Lung (tissue), 12 donors: ENCODE data around the gene SLC26A1. TPM values are rescaled to one million over a fixed set of nuclear protein-coding genes. Genes with fewer than 3 reads are reported as not detected.
A peak's percentile ranks its signal among the peaks of the same experiment; 100 is the strongest.

ENCODE experiments used
- ATAC-seq: fragments of 200-7000 bp; cut with Tn5 transposase; one replicate; pipeline ENCODE4 v1.9.1; 2020; ENCODE audit warnings: moderate number of reproducible peaks; ENCODE audit not compliant: insufficient read depth, low FRiP score
- DNase-seq, 3 donors: peaks; one replicate each; pipeline ENCODE4 v3.0.0-alpha.2; 2013 to 2017
- H3K27ac ChIP-seq, 2 donors: one replicate each; pipeline ENCODE4 v1.5.1; 2013; ENCODE audit warnings: mild to moderate bottlenecking in 2 of 2, moderate library complexity in 2 of 2, control low read depth in 1 of 2, inconsistent platforms in 1 of 2, low read depth in 1 of 2, low read length in 1 of 2
- H3K27me3 ChIP-seq, 3 donors: one replicate each; pipeline ENCODE4 v1.5.1; 2013; ENCODE audit warnings: low read length in 2 of 3; ENCODE audit not compliant: control insufficient read depth in 3 of 3, insufficient read depth in 3 of 3
- H3K36me3 ChIP-seq, 4 donors: one replicate each; pipeline ENCODE4 v1.5.1; 2013; ENCODE audit warnings: low read length in 4 of 4, mild to moderate bottlenecking in 1 of 4, moderate library complexity in 1 of 4; ENCODE audit not compliant: control insufficient read depth in 4 of 4, insufficient read depth in 4 of 4
- H3K4me1 ChIP-seq, 5 donors: one replicate each; pipeline ENCODE4 v1.5.1; 2013; ENCODE audit warnings: low read length in 5 of 5, mild to moderate bottlenecking in 2 of 5, moderate library complexity in 1 of 5; ENCODE audit not compliant: control insufficient read depth in 5 of 5, insufficient read depth in 5 of 5
- H3K4me3 ChIP-seq: one replicate; pipeline ENCODE4 v1.5.1; 2013; ENCODE audit warnings: mild to moderate bottlenecking, control low read depth, moderate library complexity
- H3K9ac ChIP-seq, 2 donors: one replicate each; pipeline ENCODE4 v1.5.1; 2013; ENCODE audit warnings: low read length in 2 of 2, control low read depth in 1 of 2; ENCODE audit not compliant: insufficient read depth in 1 of 2
- H3K9me3 ChIP-seq, 4 donors: one replicate each; pipeline ENCODE4 v1.5.1; 2013; ENCODE audit warnings: low read length in 3 of 4, mild to moderate bottlenecking in 1 of 4, moderate library complexity in 1 of 4; ENCODE audit not compliant: control insufficient read depth in 4 of 4, insufficient read depth in 3 of 4
- CTCF ChIP-seq: IDR thresholded peaks from 2 replicates; pipeline ENCODE4 v1.5.1; 2012; ENCODE audit warnings: mild to moderate bottlenecking; ENCODE audit errors: control extremely low read depth, extremely low read depth
- WGBS, 2 donors: extraction: QIAGEN DNeasy Blood & Tissue Kit; methylation state at CpG; one replicate each; pipeline ENCODE4 v1.1.7; 2013; 5-methylcytosine and 5-hydroxymethylcytosine counted together
- polyA plus RNA-seq, 2 donors: library from polyadenylated mRNA; stranded (reverse); fragments of 200-250 nt; gene quantifications; one replicate each; pipeline ENCODE4 v1.2.1, GENCODE V29; 2013
- total RNA-seq, 2 donors: library from RNA; depleted of rRNA in 1 of 2; stranded (reverse); fragments of >200 nt in 1 of 2; gene quantifications; one replicate each; pipeline ENCODE4 v1.2.1, GENCODE V29; 2014 to 2021
- donor health status: control.
- donor health status: control.
- donor health status: Bipolar disorder and iron deficiency.
- donor health status: healthy.
- donor health status: DM: yes; HTN: yes; CAD: no.

The SLC26A1 gene
- total and polyA plus RNA-seq, 4 donors, result 0.20 to 0.83 (median 0.50) TPM

- peak; percentile 49 to 85 (median 66) for DNase-seq
- WGBS, 2 donors, result 43 to 53% methylated on average over 36 of the region's 36 CpGs
- no peak for TF ChIP-seq CTCF
- Histone ChIP-seq H3K27me3 (peaks cover 2 to 18% (median 4%) of the 10 kb centered on the region in 3 donors), H3K4me3 (no peak overlapping the region), H3K27ac (no peak overlapping the region), H3K36me3 (no peaks in the 10 kb centered on the region), H3K4me1 (peaks cover 0 to 55% (median 16%) of the 10 kb centered on the region in 5 donors), H3K9me3 (no peaks in the 10 kb centered on the region), H3K9ac (peak overlapping the region in 1 of 2 donors; percentile 65)
- no peak for ATAC-seq
Measured at GRCh38 chr4:1041147-1041935, 48.1 kb upstream of the SLC26A1 start.

GRCh38 chr4:1040344-1041146 is 47.3 kb upstream of the SLC26A1 start:
- Histone ChIP-seq H3K4me3 (no peak overlapping the region), H3K27me3 (peaks cover 2 to 17% (median 4%) of the 10 kb centered on the region in 3 donors), H3K9ac (no peak overlapping the region), H3K4me1 (peaks cover 0 to 60% (median 16%) of the 10 kb centered on the region in 5 donors), H3K27ac (no peak overlapping the region), H3K36me3 (no peaks in the 10 kb centered on the region), H3K9me3 (no peaks in the 10 kb centered on the region)
- 86 to 93% methylated on average over 21 of the region's 21 CpGs for WGBS, 2 donors
- DNase-seq (no peak), ATAC-seq (no peak)
- TF ChIP-seq CTCF, result no peak

GRCh38 chr4:1039493-1040343 is 46.5 kb upstream of the SLC26A1 start:
- Histone ChIP-seq H3K9me3 (no peaks in the 10 kb centered on the region), H3K27ac (peak overlapping the region in 1 of 2 donors; percentile 15), H3K4me1 (peaks cover 0 to 57% (median 16%) of the 10 kb centered on the region in 5 donors), H3K27me3 (peaks cover 0 to 10% (median 2%) of the 10 kb centered on the region in 3 donors), H3K9ac (no peak overlapping the region), H3K36me3 (no peaks in the 10 kb centered on the region), H3K4me3 (no peak overlapping the region)
- no peak for ATAC-seq
- no peak for TF ChIP-seq CTCF
- peak; percentile 70 to 86 (median 74) for DNase-seq
- WGBS, 2 donors, result 69 to 76% methylated on average over 20 of the region's 20 CpGs
